SK-N-SH (cell line): ENCODE results near the gene PLP2. TPM values are rescaled to one million over a fixed set of nuclear protein-coding genes. Genes with fewer than 3 reads are reported as not detected.

ENCODE experiments used
- CTCF ChIA-PET: fragments of 300-600, 350-600 bp; formaldehyde crosslinking; extraction: SDS; loops from one replicate; lab custom pipeline; 2021; lab: Yijun Ruan, JAX
- POLR2A ChIA-PET: fragments of 350-600 bp; sonication (Branson Sonifier 250); formaldehyde crosslinking; extraction: SDS; loops from one replicate; lab custom pipeline; 2020; ENCODE audit warnings: antibody characterized with exemption, inconsistent platforms; lab: Yijun Ruan, JAX
- DNase-seq: peaks from one replicate; pipeline ENCODE4 v3.0.0; 2012
- H2AFZ ChIP-seq: fragments of 200-600 bp; sonication (generic); 2 replicates; pipeline ENCODE4 v1.8.1; 2016; ENCODE audit warnings: antibody characterized with exemption, mild to moderate bottlenecking, low read depth
- H3F3A ChIP-seq: fragments of 200-600 bp; sonication (generic); replicated peaks from 2 replicates; pipeline ENCODE3; 2016; ENCODE audit warnings: antibody characterized with exemption, mild to moderate bottlenecking; ENCODE audit not compliant: insufficient read depth
- H3K27ac ChIP-seq, 2 experiments: fragments of 200-500 bp in 1 of 2; fragments of 200-600 bp in 1 of 2; sonication (Bioruptor generic) in 1 of 2; sonication (generic), shearing (Covaris generic) in 1 of 2; 2 replicates each; pipeline versions ENCODE4 v1.5.1 to v1.6.1; 2014 to 2016; ENCODE audit warnings: low read depth in 2 of 2, inconsistent platforms in 1 of 2, low read length in 1 of 2, mild to moderate bottlenecking in 1 of 2, mixed read lengths in 1 of 2
- H3K27me3 ChIP-seq: fragments of 200-600 bp; sonication (generic), shearing (Covaris generic); 2 replicates; pipeline ENCODE4 v1.6.1; 2016; ENCODE audit warnings: mixed run types; ENCODE audit not compliant: insufficient read depth
- H3K36me3 ChIP-seq, 2 experiments: fragments of 200-500 bp in 1 of 2; fragments of 200-600 bp in 1 of 2; sonication (Bioruptor generic) in 1 of 2; sonication (generic) in 1 of 2; replicated peaks in 1 of 2; 2 replicates each; pipeline versions ENCODE3 to v1.5.1; 2014 to 2016; ENCODE audit warnings: low read length in 1 of 2, mild to moderate bottlenecking in 1 of 2; ENCODE audit not compliant: insufficient read depth in 2 of 2, control insufficient read depth in 1 of 2
- H3K4me1 ChIP-seq, 2 experiments: fragments of 200-500 bp in 1 of 2; fragments of 200-600 bp in 1 of 2; sonication (Bioruptor generic) in 1 of 2; sonication (generic), shearing (Covaris generic) in 1 of 2; 2 replicates each; pipeline versions ENCODE4 v1.5.1 to v1.6.1; 2014 to 2016; ENCODE audit warnings: low read depth in 1 of 2, low read length in 1 of 2, mixed run types in 1 of 2; ENCODE audit not compliant: insufficient read depth in 2 of 2, control insufficient read depth in 1 of 2
- H3K4me2 ChIP-seq: fragments of 200-600 bp; sonication (generic), shearing (Covaris generic); 2 replicates; pipeline ENCODE4 v1.6.1; 2017; ENCODE audit warnings: mixed run types
- H3K4me3 ChIP-seq, 2 experiments: fragments of 200-500 bp in 1 of 2; fragments of 200-600 bp in 1 of 2; sonication (Bioruptor generic) in 1 of 2; sonication (generic), shearing (Covaris generic) in 1 of 2; 2 replicates each; pipeline versions ENCODE4 v1.5.1 to v1.8.1; 2014 to 2016; ENCODE audit warnings: low read depth in 2 of 2, inconsistent platforms in 1 of 2, low read length in 1 of 2, mild to moderate bottlenecking in 1 of 2, mixed read lengths in 1 of 2, moderate library complexity in 1 of 2
- H3K79me2 ChIP-seq: fragments of 200-600 bp; sonication (generic); 2 replicates; pipeline ENCODE4 v1.8.1; 2017; ENCODE audit warnings: mild to moderate bottlenecking; ENCODE audit not compliant: insufficient read depth
- H3K9ac ChIP-seq: fragments of 200-600 bp; sonication (generic); 2 replicates; pipeline ENCODE4 v1.6.1; 2017; ENCODE audit warnings: mixed run types
- H3K9me2 ChIP-seq: fragments of 200-600 bp; sonication (generic); 2 replicates; pipeline ENCODE4 v1.6.1; 2017; ENCODE audit warnings: mixed run types
- H3K9me3 ChIP-seq: fragments of 200-600 bp; sonication (generic); 2 replicates; pipeline ENCODE4 v1.6.1; 2017; ENCODE audit warnings: mixed run types, mild to moderate bottlenecking, moderate library complexity
- H4K20me1 ChIP-seq: fragments of 200-600 bp; sonication (generic); 2 replicates; pipeline ENCODE4 v1.6.1; 2017; ENCODE audit warnings: mild to moderate bottlenecking, mixed run types; ENCODE audit not compliant: insufficient read depth
- CHD2 ChIP-seq: fragments of 150-350 bp; IDR thresholded peaks from 2 replicates; pipeline ENCODE4 v1.6.1; 2018; ENCODE audit warnings: low read length; ENCODE audit not compliant: partially characterized antibody
- EZH2phosphoT487 ChIP-seq: fragments of 200-600 bp; sonication (generic); IDR thresholded peaks from 2 replicates; pipeline ENCODE4 v1.6.1; 2017; ENCODE audit warnings: low read depth, mixed run types, mild to moderate bottlenecking, antibody characterized with exemption, moderate library complexity, borderline replicate concordance
- FOSL2 ChIP-seq: IDR thresholded peaks from 2 replicates; pipeline ENCODE4 v1.4.0; 2012; ENCODE audit warnings: low read depth, mild to moderate bottlenecking, moderate library complexity, borderline replicate concordance
- FOXJ3 ChIP-seq: sonication (generic); formaldehyde crosslinking; IDR thresholded peaks from 2 replicates; pipeline ENCODE4 v1.5.1; 2020; ENCODE audit warnings: mild to moderate bottlenecking, missing genetic modification reagents
- JUND ChIP-seq: IDR thresholded peaks from 2 replicates; pipeline ENCODE4 v1.4.0; 2012
- MAX ChIP-seq: IDR thresholded peaks from 2 replicates; pipeline ENCODE4 v1.4.0; 2012; ENCODE audit warnings: low read depth
- NFIC ChIP-seq: IDR thresholded peaks from 2 replicates; pipeline ENCODE4 v1.4.0; 2012; ENCODE audit warnings: borderline replicate concordance
- POLR2AphosphoS5 ChIP-seq: IDR thresholded peaks from 2 replicates; pipeline ENCODE4 v1.6.1; 2012; ENCODE audit warnings: low read depth, low read length
- RAD21 ChIP-seq: IDR thresholded peaks from 2 replicates; pipeline ENCODE4 v1.6.1; 2012; ENCODE audit warnings: mild to moderate bottlenecking, low read length
- RCOR1 ChIP-seq: fragments of 150-350 bp; IDR thresholded peaks from 2 replicates; pipeline ENCODE4 v1.6.1; 2017; ENCODE audit warnings: antibody characterized with exemption, low read length
- RFX5 ChIP-seq: IDR thresholded peaks from 2 replicates; pipeline ENCODE4 v1.6.1; 2012; ENCODE audit warnings: mild to moderate bottlenecking, improper control_type of control experiment, low read length
- RXRA ChIP-seq: IDR thresholded peaks from 2 replicates; pipeline ENCODE4 v1.4.0; 2012; ENCODE audit warnings: low read depth, mild to moderate bottlenecking, borderline replicate concordance
- TCF12 ChIP-seq: IDR thresholded peaks from 2 replicates; pipeline ENCODE4 v1.4.0; 2012
- USF1 ChIP-seq: IDR thresholded peaks from 2 replicates; pipeline ENCODE4 v1.4.0; 2012; ENCODE audit warnings: low read depth, borderline replicate concordance
- YY1 ChIP-seq: IDR thresholded peaks from 2 replicates; pipeline ENCODE4 v1.4.0; 2012; ENCODE audit warnings: low read depth, mild to moderate bottlenecking
- WGBS: methylation state at CpG from one replicate; pipeline ENCODE4 v1.1.6; 2017; ENCODE audit warnings: low lambda C conversion rate; 5-methylcytosine and 5-hydroxymethylcytosine counted together
- polyA plus RNA-seq, 3 experiments: library from polyadenylated mRNA; depleted of rRNA; stranded (reverse); fragments of >200 nt; gene quantifications; 2 replicates each; pipeline ENCODE4 v1.2.3, GENCODE V29; 2012
- TF ChIP-seq, protein P1 (sequence below): IDR thresholded peaks from 2 replicates; pipeline ENCODE4 v1.4.0; 2012; ENCODE audit warnings: low read depth, borderline replicate concordance
- TF ChIP-seq, protein P2 (sequence below): fragments of 150-350 bp; IDR thresholded peaks from 2 replicates; pipeline ENCODE4 v1.6.1; 2016; ENCODE audit warnings: mild to moderate bottlenecking, low read depth, low read length
- TF ChIP-seq, protein P3 (sequence below): IDR thresholded peaks from 2 replicates; pipeline ENCODE4; 2012

PLP2 gene
- polyA plus RNA-seq, 1 of the 3 experiments (the other 2 are of a cell fraction) = 146 TPM

DNA sequence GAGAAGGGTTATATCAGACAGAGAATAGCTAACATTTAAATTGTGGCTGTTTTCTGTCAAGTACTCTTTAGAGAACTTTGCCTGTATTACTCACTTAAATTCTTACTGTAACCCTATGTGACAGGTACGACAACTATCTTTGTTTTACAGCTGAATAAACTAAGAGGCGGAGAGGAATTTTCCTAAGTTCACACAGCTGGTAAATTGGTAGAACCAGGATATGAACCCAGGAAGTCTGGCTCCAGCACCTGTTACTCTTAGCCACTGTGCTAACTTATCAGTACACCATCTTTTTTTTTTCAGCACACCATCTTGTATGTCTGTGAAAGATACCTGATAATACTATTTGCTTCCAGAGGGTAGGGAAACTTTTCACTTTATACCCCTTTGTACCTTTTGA, 30.3 kb downstream of the PLP2 start:
- H3K27ac ChIP-seq = no peak overlapping the region

GRCh38 chrX:49203536-49203935, 31.8 kb downstream of the PLP2 start:
- CTCF ChIA-PET = no interaction called here

More for the DNA sequence above, 30.3 kb downstream of the PLP2 start:
- CTCF ChIA-PET = interaction anchor here (0.7 to 1.0 kb wide), 2 partner anchors 39 to 79 kb away, joined by 3 read pairs; no protein-coding TSS in a partner anchor
- Histone ChIP-seq H3K4me2 (no peak overlapping the region), H4K20me1 (no peaks in the 10 kb centered on the region), H3K79me2 (no peaks in the 10 kb centered on the region), H3K36me3 (no peaks in the 10 kb centered on the region), H3K9ac (no peak overlapping the region), H3K4me3 (no peak overlapping the region), H3F3A (no peaks in the 10 kb centered on the region), H3K27me3 (peaks cover 16% of the 10 kb centered on the region)
- DNase-seq = no peak
- 6% methylated on average over 2 of the region's 2 CpGs for WGBS
- TF ChIP-seq, protein P1, sequence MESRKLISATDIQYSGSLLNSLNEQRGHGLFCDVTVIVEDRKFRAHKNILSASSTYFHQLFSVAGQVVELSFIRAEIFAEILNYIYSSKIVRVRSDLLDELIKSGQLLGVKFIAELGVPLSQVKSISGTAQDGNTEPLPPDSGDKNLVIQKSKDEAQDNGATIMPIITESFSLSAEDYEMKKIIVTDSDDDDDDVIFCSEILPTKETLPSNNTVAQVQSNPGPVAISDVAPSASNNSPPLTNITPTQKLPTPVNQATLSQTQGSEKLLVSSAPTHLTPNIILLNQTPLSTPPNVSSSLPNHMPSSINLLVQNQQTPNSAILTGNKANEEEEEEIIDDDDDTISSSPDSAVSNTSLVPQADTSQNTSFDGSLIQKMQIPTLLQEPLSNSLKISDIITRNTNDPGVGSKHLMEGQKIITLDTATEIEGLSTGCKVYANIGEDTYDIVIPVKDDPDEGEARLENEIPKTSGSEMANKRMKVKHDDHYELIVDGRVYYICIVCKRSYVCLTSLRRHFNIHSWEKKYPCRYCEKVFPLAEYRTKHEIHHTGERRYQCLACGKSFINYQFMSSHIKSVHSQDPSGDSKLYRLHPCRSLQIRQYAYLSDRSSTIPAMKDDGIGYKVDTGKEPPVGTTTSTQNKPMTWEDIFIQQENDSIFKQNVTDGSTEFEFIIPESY = no peak
- TF ChIP-seq RFX5 = no peak
- TF ChIP-seq, protein P2, sequence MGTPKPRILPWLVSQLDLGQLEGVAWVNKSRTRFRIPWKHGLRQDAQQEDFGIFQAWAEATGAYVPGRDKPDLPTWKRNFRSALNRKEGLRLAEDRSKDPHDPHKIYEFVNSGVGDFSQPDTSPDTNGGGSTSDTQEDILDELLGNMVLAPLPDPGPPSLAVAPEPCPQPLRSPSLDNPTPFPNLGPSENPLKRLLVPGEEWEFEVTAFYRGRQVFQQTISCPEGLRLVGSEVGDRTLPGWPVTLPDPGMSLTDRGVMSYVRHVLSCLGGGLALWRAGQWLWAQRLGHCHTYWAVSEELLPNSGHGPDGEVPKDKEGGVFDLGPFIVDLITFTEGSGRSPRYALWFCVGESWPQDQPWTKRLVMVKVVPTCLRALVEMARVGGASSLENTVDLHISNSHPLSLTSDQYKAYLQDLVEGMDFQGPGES = no peak
- TF ChIP-seq TCF12 = no peak
- no peak for TF ChIP-seq USF1
- no peak for TF ChIP-seq YY1
- TF ChIP-seq POLR2AphosphoS5 = no peak
- no peak for TF ChIP-seq MAX
- no peak for TF ChIP-seq RAD21
- TF ChIP-seq JUND = no peak
- TF ChIP-seq, all 33 proteins: peak for 0
- POLR2A ChIA-PET = no interaction called here
- H3K9me2 ChIP-seq = no peaks in the 10 kb centered on the region
- H3K4me1 ChIP-seq = no peaks in the 10 kb centered on the region; a peak in 1 of 4 replicates
- H3K9me3 ChIP-seq = no peaks in the 10 kb centered on the region
- H2AFZ ChIP-seq = no peak overlapping the region

More at GRCh38 chrX:49203536-49203935, 31.8 kb downstream of the PLP2 start:
- Histone ChIP-seq H3F3A (no peaks in the 10 kb centered on the region), H3K27ac (no peak overlapping the region), H3K27me3 (peaks cover 16% of the 10 kb centered on the region), H3K4me2 (no peak overlapping the region), H3K9me2 (no peaks in the 10 kb centered on the region), H4K20me1 (no peaks in the 10 kb centered on the region), H3K79me2 (no peaks in the 10 kb centered on the region), H3K9ac (no peak overlapping the region), H3K9me3 (no peaks in the 10 kb centered on the region), H3K4me1 (no peaks in the 10 kb centered on the region; a peak in 1 of 4 replicates), H3K36me3 (no peaks in the 10 kb centered on the region), H3K4me3 (no peak overlapping the region), H2AFZ (no peak overlapping the region)
- TF ChIP-seq FOXJ3 (no peak), YY1 (no peak), RCOR1 (no peak), RAD21 (no peak), FOSL2 (no peak), EZH2phosphoT487 (no peak), NFIC (no peak), MAX (no peak), RXRA (no peak), CHD2 (no peak)
- TF ChIP-seq, protein P3, sequence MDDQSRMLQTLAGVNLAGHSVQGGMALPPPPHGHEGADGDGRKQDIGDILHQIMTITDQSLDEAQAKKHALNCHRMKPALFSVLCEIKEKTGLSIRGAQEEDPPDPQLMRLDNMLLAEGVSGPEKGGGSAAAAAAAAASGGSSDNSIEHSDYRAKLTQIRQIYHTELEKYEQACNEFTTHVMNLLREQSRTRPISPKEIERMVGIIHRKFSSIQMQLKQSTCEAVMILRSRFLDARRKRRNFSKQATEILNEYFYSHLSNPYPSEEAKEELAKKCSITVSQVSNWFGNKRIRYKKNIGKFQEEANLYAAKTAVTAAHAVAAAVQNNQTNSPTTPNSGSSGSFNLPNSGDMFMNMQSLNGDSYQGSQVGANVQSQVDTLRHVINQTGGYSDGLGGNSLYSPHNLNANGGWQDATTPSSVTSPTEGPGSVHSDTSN = no peak
- POLR2A ChIA-PET = no interaction called here
- DNase-seq = no peak
- 31% methylated on average over 3 of the region's 3 CpGs for WGBS
